ENCODE data around the gene HS6ST3. TPM values are rescaled to one million over a fixed set of nuclear protein-coding genes. Genes with fewer than 3 reads are reported as not detected.

HS6ST3 gene
- total and polyA plus RNA-seq, 8 donors, result 0.65 to 3.4 (median 1.8) TPM

DNA sequence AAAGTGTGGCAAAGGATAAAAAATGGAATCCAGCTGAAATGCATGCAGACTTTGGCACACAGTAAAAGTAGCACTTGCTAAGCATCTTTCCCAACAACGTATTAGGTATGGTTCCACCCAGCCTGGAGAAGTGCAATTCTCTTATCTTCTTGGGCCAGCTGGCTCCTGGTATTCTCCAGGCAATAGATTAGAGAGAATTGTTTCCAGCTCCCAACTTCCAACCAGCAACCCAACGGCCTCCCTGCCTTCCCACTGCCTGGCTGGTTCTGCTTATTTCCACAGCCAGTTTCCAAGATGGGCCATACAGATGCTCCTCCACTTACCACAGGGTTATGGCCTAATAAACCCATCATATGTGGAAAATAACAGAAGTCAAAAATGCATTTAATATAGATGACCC lies 771.0 kb downstream of the HS6ST3 start:
- Histone ChIP-seq H3K27ac (no peak overlapping the region), H3K4me1 (no peaks in the 10 kb centered on the region), H3K36me3 (no peaks in the 10 kb centered on the region), H3K9me3 (no peaks in the 10 kb centered on the region), H3K27me3 (no peaks in the 10 kb centered on the region), H3K4me3 (no peak overlapping the region)
- WGBS, 2 donors, result 57 to 68% methylated on average over 2 of the region's 2 CpGs
- no peak for DNase-seq
- no peak for ATAC-seq
- no peak for FAIRE-seq
- TF ChIP-seq, protein P1, sequence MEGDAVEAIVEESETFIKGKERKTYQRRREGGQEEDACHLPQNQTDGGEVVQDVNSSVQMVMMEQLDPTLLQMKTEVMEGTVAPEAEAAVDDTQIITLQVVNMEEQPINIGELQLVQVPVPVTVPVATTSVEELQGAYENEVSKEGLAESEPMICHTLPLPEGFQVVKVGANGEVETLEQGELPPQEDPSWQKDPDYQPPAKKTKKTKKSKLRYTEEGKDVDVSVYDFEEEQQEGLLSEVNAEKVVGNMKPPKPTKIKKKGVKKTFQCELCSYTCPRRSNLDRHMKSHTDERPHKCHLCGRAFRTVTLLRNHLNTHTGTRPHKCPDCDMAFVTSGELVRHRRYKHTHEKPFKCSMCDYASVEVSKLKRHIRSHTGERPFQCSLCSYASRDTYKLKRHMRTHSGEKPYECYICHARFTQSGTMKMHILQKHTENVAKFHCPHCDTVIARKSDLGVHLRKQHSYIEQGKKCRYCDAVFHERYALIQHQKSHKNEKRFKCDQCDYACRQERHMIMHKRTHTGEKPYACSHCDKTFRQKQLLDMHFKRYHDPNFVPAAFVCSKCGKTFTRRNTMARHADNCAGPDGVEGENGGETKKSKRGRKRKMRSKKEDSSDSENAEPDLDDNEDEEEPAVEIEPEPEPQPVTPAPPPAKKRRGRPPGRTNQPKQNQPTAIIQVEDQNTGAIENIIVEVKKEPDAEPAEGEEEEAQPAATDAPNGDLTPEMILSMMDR (IDR thresholded peaks at IDR 0.05), result no peak
- intact Hi-C loops (cut with DNase I), result no loop called here

DNA sequence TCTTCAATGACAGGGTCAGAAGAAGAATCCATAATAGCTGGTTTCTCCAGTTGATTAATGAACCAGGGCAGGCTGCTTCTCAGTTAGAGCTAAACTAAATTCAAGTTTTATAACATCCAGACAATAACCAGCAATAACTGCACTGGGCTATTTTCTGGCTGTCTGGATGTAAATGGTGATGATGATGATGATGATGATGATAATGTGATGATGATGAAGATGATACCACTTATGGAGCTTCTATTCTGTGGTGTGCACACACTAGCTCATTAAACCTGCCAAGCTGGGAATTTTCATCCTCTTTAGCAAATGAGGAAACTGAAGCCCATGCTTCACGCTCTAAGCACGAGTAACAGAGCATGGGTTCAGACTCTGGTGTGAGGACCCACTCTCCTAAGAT lies 772.2 kb downstream of the HS6ST3 start:
- H3K9me3 ChIP-seq, result no peaks in the 10 kb centered on the region
- TF ChIP-seq, protein P1 (IDR thresholded peaks at IDR 0.05), result no peak
- DNase-seq, result no peak
- H3K27ac ChIP-seq, result no peak overlapping the region
- H3K27me3 ChIP-seq, result no peaks in the 10 kb centered on the region
- intact Hi-C loops (cut with DNase I), result no loop called here
- no peaks in the 10 kb centered on the region for H3K4me1 ChIP-seq
- ATAC-seq, result no peak
- no peak for FAIRE-seq
- 83 to 87% methylated on average over 2 of the region's 2 CpGs for WGBS, 2 donors
- no peak overlapping the region for H3K4me3 ChIP-seq
- H3K36me3 ChIP-seq, result no peaks in the 10 kb centered on the region

DNA sequence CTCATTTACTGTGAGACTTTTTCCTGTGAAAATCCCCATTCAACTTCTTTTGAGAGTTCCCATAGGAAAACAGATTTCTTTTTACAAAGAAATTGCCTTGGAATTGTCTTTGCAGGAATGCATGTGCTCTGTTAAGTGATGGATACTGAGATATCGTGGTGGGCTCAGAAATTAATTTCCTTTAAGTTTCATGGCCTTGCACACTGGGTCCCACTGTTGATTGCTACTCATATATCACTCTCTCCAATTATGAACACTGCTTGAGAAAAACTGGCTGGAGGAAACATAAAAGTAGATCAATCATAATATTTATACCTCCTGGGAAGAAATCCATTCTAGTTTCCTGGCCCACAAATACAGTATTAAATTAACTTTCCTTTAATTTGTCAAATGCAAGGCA lies 773.1 kb downstream of the HS6ST3 start:
- no peaks in the 10 kb centered on the region for H3K36me3 ChIP-seq
- H3K4me1 ChIP-seq, result no peaks in the 10 kb centered on the region
- whole genome bisulfite sequencing, 2 donors, result 51% methylated on average over 1 of the region's 1 CpG
- TF ChIP-seq, protein P1 (IDR thresholded peaks at IDR 0.05), result no peak
- FAIRE-seq (no peak), ATAC-seq (no peak), DNase-seq (no peak)
- no peak overlapping the region for H3K27ac ChIP-seq
- H3K4me3 ChIP-seq, result no peak overlapping the region
- no peaks in the 10 kb centered on the region for H3K27me3 ChIP-seq
- intact Hi-C loops (cut with DNase I), result no loop called here
- no peaks in the 10 kb centered on the region for H3K9me3 ChIP-seq

DNA sequence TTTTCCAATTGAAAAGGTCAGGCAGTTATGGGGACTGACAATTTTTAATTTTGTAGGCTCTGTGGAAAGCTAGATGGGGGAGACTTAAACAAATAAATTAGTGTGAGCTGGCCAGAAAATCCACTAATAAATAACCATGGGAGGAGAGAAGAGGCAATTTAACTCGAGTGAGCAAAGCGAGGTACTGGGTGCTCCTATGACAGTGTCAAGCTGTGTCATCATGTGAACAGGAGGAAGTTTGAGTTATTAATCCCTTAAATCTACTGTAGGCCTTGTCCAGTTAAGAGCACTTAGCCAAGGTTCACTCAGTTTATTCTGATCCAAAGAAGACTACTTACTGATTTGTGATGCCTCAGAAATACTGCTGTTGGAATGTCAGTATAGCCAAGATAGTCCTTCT lies 781.6 kb downstream of the HS6ST3 start:
- WGBS, 2 donors, result 48 to 53% methylated on average over 2 of the region's 2 CpGs
- DNase-seq (no peak), FAIRE-seq (no peak), ATAC-seq (peak in 3 of 4 donors; percentile 30 to 72 (median 51))
- no peaks in the 10 kb centered on the region for H3K27me3 ChIP-seq
- no peaks in the 10 kb centered on the region for H3K4me1 ChIP-seq
- no peaks in the 10 kb centered on the region for H3K36me3 ChIP-seq
- intact Hi-C loops (cut with DNase I), result no loop called here
- no peaks in the 10 kb centered on the region for H3K9me3 ChIP-seq
- no peak overlapping the region for H3K27ac ChIP-seq
- TF ChIP-seq, protein P1 (IDR thresholded peaks at IDR 0.05), result no peak
- no peak overlapping the region for H3K4me3 ChIP-seq

DNA sequence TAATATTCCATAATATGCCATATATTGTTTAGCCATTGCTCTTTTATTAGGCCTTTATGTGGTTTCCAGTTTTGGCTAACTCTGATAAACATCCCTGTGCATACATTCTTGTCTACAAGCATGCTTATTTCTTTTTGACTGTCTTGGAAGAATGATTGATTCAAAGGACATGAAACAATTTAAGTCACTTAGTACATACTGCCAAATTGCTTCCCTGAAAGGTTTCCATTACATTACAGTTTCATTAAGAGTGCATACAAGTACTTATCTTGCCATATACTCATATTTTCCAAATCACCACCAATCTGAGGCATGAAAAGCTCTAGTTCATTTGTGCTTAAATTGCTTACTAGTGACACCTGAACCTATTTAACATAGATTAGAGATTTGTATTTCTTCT lies 790.5 kb downstream of the HS6ST3 start:
- no peak overlapping the region for H3K4me3 ChIP-seq
- ATAC-seq, result no peak
- no peaks in the 10 kb centered on the region for H3K4me1 ChIP-seq
- no peak for DNase-seq
- H3K36me3 ChIP-seq, result no peaks in the 10 kb centered on the region
- intact Hi-C loops (cut with DNase I), result no loop called here
- no peaks in the 10 kb centered on the region for H3K9me3 ChIP-seq
- FAIRE-seq, result no peak
- no peaks in the 10 kb centered on the region for H3K27me3 ChIP-seq
- TF ChIP-seq, protein P1 (IDR thresholded peaks at IDR 0.05), result no peak
- no peak overlapping the region for H3K27ac ChIP-seq

Small RNA genes lying within 50 kb of the gene (microRNA-seq; reads per million reads assigned to microRNA genes)
- gene MIR4501, result 0 reads per million in 2 donors

Other genes with a start within 250 kb of the HS6ST3 start
- 10 to 100 TPM; 14.3 to 17.9 (median 17.5) TPM for gene UGGT2, start 36.7 kb upstream of the HS6ST3 start, total RNA-seq
- 10 to 100 TPM in 1 of 2 donors, 1 to 10 TPM in 1; 7.2 to 14.0 TPM for gene UGGT2, start 36.7 kb upstream of the HS6ST3 start, polyA plus RNA-seq